ACHN (cell line): ENCODE measurements around the gene COL4A5.

Experiments
- DNase-seq: peaks from one replicate; pipeline ENCODE4 v3.0.0-alpha.2; 2015
- in situ Hi-C: cut with HindIII; loops from 2 replicates; pipeline ENCODE4 v1.10.0; 2017; ENCODE audit warnings: low sequenced_read_pairs, low pct_ligation_motif_present, low pct_unique_long_range_greater_than_20kb

COL4A5 gene

GRCh38 chrX:108732630-108733321, 293.1 kb downstream of the COL4A5 start:
- DNase-seq: no peak
- in situ Hi-C loops: no loop called here

GRCh38 chrX:108734426-108734825, 294.8 kb downstream of the COL4A5 start:
- no peak for DNase-seq
- in situ Hi-C loops: no loop called here

GRCh38 chrX:108735091-108735678, 295.5 kb downstream of the COL4A5 start:
- in situ Hi-C loops: no loop called here
- no peak for DNase-seq

- peak; percentile 0 for DNase-seq
- in situ Hi-C loops: no loop called here
These were observed 296.3 kb downstream of the COL4A5 start for GRCh38 chrX:108735679-108736508.

- in situ Hi-C loops: no loop called here
- DNase-seq: no peak
These were observed 297.2 kb downstream of the COL4A5 start, which contains the start of gene IRS4 for GRCh38 chrX:108736509-108737479. IRS4 (minus strand) TSS chrX:108736563.

- no peak for DNase-seq
- in situ Hi-C loops: no loop called here
These were observed 298.1 kb downstream of the COL4A5 start for GRCh38 chrX:108737754-108738153.

GRCh38 chrX:108740299-108740774, 300.7 kb downstream of the COL4A5 start:
- in situ Hi-C loops: no loop called here
- DNase-seq: no peak
